ENCODE measurements around the gene LHFPL2.

DNA sequence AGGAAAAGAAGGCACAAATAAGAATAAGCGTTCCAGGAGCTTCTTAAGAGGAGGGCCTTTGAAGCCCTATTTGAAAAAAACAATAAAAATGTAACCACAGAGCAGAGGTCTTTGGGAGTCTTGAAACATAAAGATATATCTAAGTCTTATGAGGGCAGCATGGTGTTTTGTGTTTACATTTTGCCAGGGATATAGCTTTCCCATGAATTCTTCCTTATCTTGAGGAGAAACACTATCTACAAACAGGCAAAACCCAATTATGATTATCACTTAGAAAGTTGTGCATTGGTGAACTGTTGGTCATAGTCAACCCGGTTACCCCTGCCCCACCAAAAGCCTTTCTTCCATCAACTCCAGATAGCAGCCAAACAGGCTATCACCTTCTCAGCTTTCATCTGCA is 23.6 kb upstream of the LHFPL2 start:
- TF ChIP-seq POLR2A (IDR thresholded peaks at IDR 0.05), result no peak
- TF ChIP-seq CTCF (IDR thresholded peaks at IDR 0.05), result no peak

All from uterus (tissue), 2 donors.